ENCODE results near the gene SLC5A11.
"Not testable (repeated sequence)": the region's sequence is repeated elsewhere in the genome, so short reads cannot be mapped to it uniquely, and the experiment has no call there.

The SLC5A11 gene

DNA sequence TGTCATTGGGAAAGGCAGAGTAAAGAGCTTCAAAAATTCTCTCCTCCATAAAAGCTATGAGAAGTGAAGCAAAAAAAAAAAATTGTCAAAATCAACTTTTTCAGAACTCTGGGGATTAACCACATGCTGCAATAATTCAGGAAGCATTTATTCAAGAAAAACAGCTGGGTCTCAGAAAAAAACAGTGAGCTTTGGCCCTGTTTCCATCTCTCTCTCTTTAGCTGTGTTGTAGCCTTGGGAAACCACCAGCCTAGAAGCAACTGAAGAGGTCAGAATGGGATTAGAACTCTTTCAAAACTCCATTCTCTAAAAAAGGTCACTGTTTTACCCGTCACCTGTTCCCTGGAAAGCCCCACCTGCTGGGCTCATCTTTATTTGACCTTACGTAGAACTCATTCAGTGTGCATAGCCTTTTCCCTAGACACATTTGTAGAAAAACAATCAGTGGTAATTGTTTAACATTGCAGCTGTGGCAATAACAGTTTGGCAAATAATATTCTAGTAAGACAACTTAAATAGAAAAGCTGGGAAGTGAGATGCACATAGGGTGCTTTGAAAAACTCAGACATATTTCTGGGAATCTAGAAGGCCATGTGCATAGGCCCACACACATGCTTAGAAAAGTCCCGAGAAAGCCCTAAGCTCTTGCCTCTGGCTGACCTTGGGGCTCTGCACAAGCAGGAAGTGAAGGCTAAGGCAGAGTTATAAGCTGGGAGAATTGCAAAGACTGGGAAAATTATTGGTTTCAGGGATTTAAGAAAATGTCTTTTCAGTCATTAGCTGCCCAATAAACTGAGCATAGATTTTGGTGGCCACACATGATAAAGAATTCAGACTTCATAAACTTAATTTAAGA lies 18.0 kb downstream of the SLC5A11 start:
- no peak for DNase-seq

DNA sequence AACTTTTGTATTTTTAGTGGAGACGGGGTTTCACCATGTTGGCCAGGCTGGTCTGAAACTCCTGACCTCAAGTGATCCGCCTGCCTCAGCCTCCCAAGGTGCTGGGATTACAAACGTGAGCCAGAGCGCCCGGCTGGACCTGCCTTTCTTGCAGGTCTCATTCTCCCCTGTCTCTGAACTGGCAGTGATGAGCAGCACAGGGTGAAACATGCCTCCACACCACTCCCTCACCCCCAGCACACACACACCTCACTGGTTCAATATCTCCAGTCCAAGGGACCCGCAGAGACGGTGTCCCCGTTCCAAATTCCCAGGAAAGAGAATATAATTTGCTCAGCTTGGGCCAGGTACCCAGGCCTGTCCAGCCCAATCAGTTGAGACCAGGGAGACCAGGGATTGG lies 23.3 kb downstream of the SLC5A11 start:
- DNase-seq, result no peak

DNA sequence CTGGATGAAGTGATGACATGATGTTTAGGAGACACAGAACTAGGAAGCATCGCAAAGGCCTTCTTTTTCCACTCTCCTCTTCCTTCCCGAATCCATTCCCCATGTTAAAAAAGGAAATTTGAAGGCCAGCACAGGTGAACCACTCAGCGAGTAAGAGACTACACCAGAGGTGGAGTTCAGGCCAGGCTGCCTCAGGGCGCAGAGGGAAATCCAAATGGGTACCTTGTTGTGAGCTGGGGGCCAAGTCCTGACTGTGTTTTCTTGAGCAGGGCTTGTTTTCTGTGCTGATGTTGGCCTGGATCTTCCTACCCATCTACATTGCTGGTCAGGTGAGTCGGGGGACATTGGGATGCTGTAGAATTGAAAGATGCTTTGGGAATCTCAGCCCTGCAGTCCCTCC lies 26.1 kb downstream of the SLC5A11 start:
- DNase-seq, result no peak

DNA sequence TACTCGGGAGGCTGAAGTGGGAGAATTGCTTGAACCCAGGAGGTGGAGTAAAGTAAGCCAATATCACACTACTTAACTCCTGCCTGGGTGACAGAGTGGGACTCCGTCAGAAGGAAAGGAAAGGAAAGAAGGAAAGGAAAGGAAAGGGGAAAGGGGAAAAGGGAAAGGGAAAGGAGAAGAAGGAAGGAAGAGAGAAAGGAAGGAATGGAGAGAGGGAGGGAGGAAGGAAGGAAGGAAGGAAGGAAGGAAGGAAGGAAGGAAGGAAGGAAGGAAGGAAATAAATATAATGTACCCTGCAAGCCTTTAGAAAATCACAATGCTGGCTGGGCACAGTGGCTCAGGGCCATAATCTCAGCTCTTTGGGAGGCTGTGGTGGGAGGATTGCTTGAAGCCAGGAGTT lies 27.3 kb downstream of the SLC5A11 start:
- DNase-seq, result no peak

DNA sequence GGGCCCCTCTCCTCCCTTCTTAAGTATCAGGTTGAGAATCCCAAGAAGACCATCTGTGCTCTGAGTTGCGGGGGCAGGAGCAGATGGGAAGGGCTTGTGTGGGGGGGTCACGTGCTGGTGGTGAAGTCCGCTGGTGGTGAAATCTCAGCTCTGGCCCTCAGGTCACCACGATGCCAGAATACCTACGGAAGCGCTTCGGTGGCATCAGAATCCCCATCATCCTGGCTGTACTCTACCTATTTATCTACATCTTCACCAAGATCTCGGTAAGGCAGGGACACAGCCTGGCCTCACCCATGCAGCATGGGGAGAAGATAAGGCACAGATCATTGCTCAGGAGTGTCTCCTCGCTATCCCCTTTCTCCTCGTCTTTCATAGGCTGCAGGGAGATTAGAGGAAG lies 29.7 kb downstream of the SLC5A11 start:
- DNase-seq, result no peak

DNA sequence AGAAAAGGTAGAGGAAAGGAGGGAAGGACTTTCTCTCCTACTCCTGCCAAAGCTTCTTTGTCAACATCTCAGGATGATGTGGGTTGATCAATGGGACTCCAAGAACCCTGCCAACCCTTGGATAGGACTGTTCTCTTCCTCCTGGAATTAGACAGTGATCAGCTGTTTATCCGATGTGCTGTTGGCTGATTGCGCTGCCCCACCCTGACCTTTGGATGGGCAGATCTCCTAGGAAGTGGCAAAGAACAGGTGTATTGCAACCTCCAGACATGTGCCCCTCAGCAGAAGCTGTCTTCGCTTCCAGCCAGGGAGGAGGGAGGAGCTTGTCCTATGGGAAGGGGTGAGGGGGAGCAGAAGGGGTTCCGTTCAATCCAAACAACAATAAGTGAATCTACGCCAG lies 30.5 kb downstream of the SLC5A11 start:
- no peak for DNase-seq

DNA sequence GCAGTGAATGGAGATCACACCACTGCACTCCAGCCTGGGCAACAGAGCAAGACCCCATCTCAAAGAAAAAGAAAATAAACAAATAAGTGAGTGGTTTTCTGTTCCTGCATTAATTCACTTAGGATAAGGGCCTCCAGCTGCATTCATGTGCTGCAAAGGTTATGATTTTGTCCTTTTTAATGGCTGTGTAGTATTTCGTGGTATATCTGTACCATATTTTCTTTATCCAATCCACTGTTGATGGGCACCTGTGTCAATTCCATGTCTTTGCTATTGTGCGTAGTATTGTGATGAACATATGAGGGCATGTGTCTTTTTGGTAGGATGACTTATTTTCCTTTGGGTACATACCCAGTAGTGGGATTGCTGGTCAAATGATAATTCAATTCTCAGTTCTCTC lies 33.9 kb downstream of the SLC5A11 start:
- DNase-seq, result no peak

DNA sequence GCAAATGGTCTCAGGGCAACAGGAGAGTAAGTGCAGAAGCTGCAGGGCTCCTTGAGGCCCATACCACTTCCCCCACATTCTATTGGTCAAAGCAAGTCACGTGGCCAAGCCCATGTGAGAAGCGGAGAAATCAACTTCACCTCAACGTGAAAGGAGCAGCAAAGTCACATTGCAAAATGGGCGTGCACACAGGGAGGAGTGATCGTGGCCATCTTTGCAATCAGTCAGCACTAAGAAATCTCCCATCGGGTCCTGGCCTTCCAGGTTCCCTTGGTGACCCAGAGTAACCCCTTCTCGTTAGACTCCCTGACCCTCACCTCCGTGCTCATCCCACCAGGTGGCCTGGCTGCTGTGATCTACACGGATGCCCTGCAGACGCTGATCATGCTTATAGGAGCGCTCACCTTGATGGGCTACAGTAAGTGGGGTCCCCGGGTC lies 38.0 kb downstream of the SLC5A11 start:
- no peak for DNase-seq

DNA sequence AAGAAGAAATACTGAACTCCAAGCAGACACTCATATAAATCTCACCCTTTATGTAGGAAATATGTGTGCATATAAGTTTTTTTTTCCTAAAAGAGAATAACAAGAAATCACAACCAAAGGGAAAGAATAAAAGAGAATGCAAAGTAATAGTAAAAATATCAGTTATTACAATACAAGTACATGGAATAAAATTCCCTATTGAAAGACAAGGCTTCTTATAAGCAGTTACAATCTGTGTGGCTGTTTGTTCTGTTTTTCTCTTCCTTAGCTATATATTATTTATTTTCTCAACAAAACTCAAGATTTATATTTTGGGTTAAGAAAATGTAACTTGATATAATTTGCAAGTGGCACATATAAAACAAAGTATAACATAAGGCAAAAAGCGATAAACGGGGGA lies 41.7 kb downstream of the SLC5A11 start:
- DNase-seq, result no peak

DNA sequence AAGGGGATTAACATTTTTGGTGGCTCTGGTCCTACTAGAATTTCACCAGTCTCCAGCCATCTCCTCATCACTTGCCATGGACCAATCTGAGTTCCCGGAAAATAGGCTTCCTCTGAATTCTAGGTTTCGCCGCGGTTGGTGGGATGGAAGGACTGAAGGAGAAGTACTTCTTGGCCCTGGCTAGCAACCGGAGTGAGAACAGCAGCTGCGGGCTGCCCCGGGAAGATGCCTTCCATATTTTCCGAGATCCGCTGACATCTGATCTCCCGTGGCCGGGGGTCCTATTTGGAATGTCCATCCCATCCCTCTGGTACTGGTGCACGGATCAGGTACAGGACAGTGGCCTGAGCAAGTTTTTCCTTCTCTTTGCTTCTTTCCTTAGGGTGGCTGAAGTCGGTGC lies 45.0 kb downstream of the SLC5A11 start:
- no peak for DNase-seq

DNA sequence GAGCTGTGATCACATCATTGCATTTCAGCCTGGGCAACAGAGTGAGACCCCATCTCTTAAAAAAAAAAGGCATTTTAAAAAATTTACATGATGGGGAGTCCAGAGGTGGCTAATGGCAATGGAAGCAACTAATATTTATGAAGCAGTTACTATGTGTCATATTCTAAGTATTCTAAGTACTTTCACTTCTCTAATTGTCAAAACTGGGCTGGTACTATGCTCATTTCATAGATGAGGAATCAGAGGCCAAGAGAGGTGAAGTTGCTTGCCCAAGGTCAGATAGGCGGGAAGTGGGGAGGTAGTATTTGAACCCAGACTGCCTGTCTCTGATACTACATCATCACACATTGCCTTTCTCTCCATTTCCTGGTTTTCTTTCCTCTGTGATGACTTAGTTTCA lies 50.7 kb downstream of the SLC5A11 start:
- no peak for DNase-seq

DNA sequence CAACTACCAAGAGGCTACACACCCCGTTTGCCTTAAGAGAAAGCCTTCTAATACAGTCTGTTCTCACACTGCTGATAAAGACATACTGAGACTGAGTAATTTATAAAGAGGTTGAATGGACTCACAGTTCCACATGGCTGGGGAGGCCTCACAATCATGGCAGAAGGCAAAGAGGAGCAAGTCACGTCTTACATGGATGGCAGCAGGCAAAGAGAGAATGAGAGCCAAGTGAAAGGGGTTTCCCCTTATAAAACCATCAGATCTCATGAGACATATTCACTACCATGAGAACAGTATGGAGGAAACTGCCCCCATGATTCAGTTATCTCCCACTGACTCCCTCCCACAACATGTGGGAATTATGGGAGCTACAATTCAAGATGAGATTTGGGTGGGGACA lies 51.8 kb downstream of the SLC5A11 start:
- not testable (repeated sequence) for DNase-seq

DNA sequence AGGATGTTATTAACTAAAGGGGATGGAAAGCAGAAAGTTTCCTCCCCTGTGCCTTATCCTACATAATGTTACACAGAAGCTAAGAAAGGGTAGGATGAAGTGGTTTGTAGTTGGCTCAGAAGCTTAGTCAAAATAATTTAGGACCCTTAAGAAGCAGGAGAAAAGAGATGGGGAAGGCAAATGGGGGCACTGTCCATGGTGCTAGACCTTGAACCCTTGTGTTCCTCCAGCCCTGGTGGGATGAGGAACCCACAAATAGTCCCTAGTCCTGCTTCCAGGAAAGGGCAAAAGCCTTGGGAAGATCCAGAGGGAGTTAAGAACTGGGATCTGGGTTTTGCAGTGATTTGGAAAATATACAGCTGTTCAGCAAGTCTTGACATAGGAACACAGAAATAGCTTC lies 54.5 kb downstream of the SLC5A11 start:
- no peak for DNase-seq

DNA sequence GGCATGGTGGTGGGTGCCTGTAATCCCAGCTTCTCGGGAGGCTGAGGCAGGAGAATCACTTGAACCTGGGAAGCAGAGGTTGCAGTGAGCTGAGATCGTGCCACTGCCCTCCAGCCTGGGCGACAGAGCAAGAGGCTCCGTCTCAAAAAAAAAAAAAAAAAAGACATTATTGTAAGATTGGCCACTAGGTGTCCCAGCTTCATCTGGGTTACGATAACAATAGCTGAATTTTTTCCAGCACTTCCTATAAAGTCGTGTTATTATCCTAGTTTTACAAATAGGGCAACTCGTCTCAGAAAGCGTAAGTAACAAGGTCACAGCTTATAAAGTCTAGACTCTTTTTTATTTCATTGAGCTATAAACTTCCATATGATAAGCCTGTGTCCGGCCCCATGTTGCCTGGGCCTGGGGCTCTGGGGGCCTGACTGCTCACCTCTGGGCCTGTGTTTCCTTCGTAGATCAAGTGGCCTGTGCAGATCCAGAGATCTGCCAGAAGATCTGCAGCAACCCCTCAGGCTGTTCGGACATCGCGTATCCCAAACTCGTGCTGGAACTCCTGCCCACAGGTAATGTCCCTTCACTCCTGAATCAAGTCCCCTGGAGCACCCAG lies 60.5 kb downstream of the SLC5A11 start:
- no peak for DNase-seq

DNA sequence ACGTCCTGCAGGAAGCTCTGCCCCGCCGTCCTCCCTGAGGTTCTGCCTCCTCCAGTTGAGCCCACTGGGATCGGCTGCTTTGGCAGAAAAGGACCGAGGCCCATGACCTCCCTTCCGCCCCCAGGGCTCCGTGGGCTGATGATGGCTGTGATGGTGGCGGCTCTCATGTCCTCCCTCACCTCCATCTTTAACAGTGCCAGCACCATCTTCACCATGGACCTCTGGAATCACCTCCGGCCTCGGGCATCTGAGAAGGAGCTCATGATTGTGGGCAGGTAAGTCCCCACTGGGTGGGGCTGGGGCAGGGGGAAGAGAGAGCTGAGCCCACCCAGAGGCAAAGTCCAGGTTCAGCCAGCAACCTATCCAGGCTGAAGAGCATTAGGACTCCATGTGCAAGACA lies 61.1 kb downstream of the SLC5A11 start:
- DNase-seq, result no peak

DNA sequence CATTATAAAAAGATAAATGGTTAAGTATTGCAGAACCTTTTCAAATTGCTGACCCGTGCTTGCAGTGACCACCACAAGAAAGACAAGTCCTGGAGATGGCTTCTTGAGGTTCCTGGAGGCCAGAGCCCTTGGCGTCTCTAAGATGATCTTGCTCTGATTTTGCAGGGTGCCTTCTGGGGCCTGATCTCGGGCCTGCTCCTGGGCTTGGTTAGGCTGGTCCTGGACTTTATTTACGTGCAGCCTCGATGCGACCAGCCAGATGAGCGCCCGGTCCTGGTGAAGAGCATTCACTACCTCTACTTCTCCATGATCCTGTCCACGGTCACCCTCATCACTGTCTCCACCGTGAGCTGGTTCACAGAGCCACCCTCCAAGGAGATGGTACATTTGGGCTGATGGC lies 63.0 kb downstream of the SLC5A11 start:
- DNase-seq, result no peak

DNA sequence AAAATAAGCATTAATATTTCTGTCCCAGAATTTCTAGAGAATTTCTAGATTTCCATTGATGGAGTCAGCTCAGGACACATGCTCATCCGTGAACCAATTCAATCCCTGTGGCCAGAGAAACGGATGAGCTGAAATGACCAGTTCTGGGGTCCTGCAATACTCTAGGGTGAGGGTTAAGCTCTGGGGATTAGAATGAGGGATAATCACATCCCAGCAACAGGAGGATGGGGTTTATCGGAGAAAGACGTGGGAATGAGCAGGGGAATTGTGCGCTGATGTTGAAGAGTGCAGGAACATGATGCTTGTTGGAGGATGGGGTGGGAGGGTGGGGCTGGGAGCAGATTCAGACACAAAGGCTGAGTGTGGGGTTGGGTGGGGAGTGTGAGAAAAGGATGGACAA lies 64.1 kb downstream of the SLC5A11 start:
- no peak for DNase-seq

DNA sequence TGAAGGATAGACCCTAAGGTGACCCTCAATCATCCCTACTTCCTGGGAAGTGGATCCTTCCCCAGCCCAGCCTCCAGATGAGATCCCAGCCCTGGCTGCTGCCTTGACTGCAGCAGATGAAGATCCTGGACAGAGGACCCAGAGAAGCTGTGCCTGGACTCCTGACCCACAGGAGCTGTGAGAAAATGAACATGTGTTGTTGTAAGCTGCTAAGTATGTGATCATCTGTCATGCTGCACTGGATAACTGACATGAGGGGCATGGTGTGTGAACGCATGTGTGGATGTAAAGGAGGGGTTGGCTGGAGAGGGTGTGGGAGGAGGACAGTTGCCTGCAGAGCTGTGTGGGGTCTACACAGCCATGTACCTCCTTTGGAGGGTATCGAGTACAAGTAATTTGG lies 69.3 kb downstream of the SLC5A11 start:
- DNase-seq, result no peak

DNA sequence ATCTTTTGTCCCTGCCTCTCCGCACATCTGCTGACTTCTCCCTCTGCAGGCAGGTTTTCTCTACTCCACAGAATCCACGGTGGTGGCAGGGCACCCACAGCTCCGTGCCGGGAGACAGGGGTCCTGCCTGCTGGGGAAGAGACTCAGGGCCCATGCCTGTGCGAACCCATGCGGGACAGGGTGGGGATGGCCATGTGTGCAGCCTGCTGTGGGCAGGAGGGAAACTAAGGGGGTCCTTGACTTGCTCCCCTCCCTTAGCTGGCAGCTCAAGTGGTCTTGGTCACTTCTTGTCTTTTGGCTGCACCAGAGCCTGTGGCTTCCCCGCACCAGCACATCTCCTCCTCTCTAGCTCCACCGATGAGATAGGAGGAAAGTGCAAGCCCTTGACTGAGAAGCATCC lies 69.8 kb downstream of the SLC5A11 start:
- no peak for DNase-seq

DNA sequence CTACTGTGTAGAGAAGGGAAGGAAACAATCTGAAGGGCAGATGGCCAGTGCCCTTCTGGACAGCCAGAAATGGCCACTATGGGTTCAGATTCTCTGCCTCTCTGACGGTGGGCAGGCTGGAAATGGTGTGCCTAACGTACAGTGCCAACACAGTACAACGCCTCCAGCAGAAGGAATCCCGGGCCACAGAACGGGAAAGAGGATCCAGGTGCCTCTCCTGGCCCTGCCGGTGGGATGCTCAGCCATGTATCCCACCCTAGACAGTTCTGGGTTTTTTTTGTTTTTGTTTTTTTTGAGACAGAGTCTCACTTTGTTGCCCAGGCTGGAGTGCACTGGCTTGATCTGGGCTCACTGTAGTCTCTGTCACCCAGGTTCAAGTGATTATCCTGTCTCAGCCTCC lies 71.5 kb downstream of the SLC5A11 start:
- no peak for DNase-seq

DNA sequence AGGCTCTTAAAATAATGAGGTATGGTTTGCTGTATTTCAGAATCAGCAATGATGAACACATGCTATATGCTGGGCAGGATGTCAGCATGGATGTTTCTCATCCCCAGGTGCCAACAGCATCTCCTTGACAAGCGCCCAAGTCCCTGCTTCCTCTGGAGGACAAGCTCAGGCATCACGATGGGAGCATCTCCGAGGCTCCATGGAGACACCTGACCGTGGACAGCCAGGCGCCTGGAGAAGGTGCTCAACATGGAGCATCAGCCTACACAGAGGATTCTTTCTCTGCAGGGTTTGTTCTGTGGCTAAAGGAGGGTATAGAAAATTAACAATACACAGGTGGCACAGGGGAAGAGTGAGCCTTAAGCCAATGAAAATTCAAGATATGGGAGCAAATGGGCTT lies 72.1 kb downstream of the SLC5A11 start:
- no peak for DNase-seq

DNA sequence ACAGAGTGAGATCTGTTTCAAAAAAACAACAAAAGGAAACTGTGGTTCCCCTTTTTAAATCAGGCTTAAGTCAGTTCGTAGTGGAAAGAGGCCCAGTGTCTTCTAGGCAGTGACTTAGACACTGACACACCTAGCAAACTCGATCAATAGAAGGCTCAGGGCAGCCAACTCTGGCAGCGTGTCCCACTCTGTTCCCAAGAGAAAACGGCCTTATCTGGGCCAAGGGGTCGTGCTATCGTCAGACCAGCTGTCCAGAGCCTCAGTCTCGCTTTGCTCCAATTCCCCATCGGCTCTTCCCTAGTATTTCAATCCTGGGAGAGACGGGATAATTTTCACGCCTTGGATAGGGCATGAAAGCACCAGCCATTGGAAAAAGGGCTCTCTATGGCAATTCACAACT lies 72.9 kb downstream of the SLC5A11 start:
- no peak for DNase-seq

DNA sequence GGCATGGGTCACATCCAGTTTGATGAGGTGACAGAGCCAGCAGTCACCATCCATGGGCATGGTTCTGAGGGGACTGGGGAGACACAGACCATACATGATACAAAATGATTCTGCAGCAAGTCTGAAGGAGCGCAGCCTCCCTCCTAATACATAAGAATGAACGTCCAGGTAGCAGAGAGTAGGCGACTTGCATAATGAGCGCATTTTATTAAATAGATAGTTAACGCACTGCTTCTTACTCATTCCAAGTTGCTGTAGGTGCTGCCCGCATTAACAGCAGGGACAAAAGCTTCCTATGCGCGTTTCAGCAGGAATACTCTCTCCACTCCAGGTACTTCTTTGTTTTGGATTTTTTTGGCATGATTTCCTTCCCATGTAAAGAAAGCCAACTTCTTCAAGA lies 73.8 kb downstream of the SLC5A11 start:
- no peak for DNase-seq

DNA sequence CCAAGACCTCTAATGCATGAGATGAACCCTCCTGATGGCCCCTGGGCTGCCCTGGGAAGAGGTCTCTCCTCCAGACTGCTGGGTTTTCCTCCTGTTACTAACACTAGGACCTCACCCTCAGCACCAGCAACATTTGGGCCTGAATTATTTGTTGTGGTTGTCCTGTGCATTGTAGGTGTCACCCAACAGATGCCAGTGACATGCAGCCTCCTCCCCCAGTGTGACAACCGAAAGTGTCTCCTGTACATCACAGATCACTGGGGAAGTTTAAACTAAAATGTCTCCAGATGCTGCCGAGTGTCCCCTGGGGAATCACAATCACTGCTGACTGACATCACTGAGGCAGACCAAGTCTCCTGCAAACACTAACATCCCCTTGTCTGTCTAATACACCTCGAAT lies 74.8 kb downstream of the SLC5A11 start:
- DNase-seq, result no peak

DNA sequence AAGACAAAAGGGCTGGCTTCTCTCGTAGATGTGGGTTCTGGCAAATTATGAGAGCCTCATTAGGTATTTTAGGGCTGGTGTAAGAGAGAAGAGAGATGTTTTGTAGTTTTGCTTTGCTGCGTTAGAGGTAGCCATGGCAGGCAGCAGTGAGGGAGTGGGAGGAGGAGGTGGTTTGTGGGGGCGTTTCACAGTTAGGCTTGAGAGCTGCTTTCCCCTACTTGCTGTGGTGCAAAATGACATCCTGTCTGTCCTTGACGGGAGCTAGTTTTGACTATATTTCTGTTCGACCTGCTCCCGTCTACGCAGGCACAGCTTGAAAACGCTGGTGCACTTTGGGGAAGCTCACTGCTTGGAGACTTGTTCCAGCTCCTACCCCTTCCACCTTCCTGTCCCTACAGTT lies 75.5 kb downstream of the SLC5A11 start:
- no peak for DNase-seq

All from activated naive CD4-positive, alpha-beta T cell (primary cell).